Right hindlimb (tissue), 1 donor: ENCODE measurements around the gene COX7A1.
"Not testable (repeated sequence)": the region's sequence is repeated elsewhere in the genome, so short reads cannot be mapped to it uniquely, and the experiment has no call there.

Source experiments
- DNase-seq: peaks from one replicate; pipeline ENCODE4 v3.0.0-alpha.2; 2018

COX7A1 gene

GRCh38 chr19:36141039-36141927 lies 11.0 kb downstream of the COX7A1 start:
- peak; percentile 85 for DNase-seq

- DNase-seq: peak; percentile 79
Measured at GRCh38 chr19:36140304-36141038, 11.8 kb downstream of the COX7A1 start.

- DNase-seq: peak; percentile 98
Measured at GRCh38 chr19:36139473-36140303, 12.6 kb downstream of the COX7A1 start, which contains the start of gene CAPNS1. Gene CAPNS1, plus strand, starts transcription at chr19:36140066. Its CDS starts 946 bp downstream, at chr19:36141012.

GRCh38 chr19:36139120-36139472 lies 13.2 kb downstream of the COX7A1 start:
- DNase-seq: no peak

- no peak for DNase-seq
Measured at GRCh38 chr19:36136964-36137686, 15.1 kb downstream of the COX7A1 start.

- not testable (repeated sequence) for DNase-seq
Measured at GRCh38 chr19:36134867-36135266, 17.4 kb downstream of the COX7A1 start.

GRCh38 chr19:36131221-36131620 lies 21.0 kb downstream of the COX7A1 start:
- DNase-seq: not testable (repeated sequence)

GRCh38 chr19:36128392-36128736 lies 23.9 kb downstream of the COX7A1 start:
- no peak for DNase-seq

- DNase-seq: no peak
Measured at GRCh38 chr19:36125557-36125956, 26.7 kb downstream of the COX7A1 start.

- no peak for DNase-seq
Measured at GRCh38 chr19:36121486-36122124, 30.6 kb downstream of the COX7A1 start.

- DNase-seq: no peak
Measured at GRCh38 chr19:36120984-36121358, 31.3 kb downstream of the COX7A1 start.

GRCh38 chr19:36120092-36120983 lies 31.9 kb downstream of the COX7A1 start:
- DNase-seq: no peak

- DNase-seq: no peak
Measured at GRCh38 chr19:36116344-36116637, 36.0 kb downstream of the COX7A1 start.

GRCh38 chr19:36115453-36116343 lies 36.5 kb downstream of the COX7A1 start, which contains the start of gene TBCB:
Gene TBCB, plus strand, starts transcription at chr19:36115468. Its CDS starts 93 bp downstream, at chr19:36115561.
- no peak for DNase-seq

- peak; percentile 100 for DNase-seq
Measured at GRCh38 chr19:36114721-36115452, 37.4 kb downstream of the COX7A1 start, which contains the start of gene POLR2I. Gene POLR2I, minus strand, starts transcription at chr19:36114875. Its CDS starts 19 bp downstream, at chr19:36114856.

GRCh38 chr19:36113894-36114720 lies 38.1 kb downstream of the COX7A1 start:
- peak; percentile 61 for DNase-seq

GRCh38 chr19:36113425-36113824 lies 38.8 kb downstream of the COX7A1 start:
- no peak for DNase-seq

GRCh38 chr19:36112678-36113077 lies 39.6 kb downstream of the COX7A1 start:
- DNase-seq: no peak
